Hepatocyte (in vitro differentiated cells): Measurements from ENCODE around the gene COP1.

ENCODE experiments used
- EZH2 ChIP-seq: fragments of 200-600 bp; sonication (generic); IDR thresholded peaks from 2 replicates; pipeline ENCODE4 v1.6.1; 2016; ENCODE audit warnings: antibody characterized with exemption, mild to moderate bottlenecking, borderline replicate concordance
- TF ChIP-seq, protein P1 (sequence below): fragments of 200-600 bp; sonication (generic); IDR thresholded peaks from 2 replicates; pipeline ENCODE4 v1.5.1; 2016; ENCODE audit warnings: antibody characterized with exemption, mild to moderate bottlenecking; ENCODE audit not compliant: poor library complexity

DNA sequence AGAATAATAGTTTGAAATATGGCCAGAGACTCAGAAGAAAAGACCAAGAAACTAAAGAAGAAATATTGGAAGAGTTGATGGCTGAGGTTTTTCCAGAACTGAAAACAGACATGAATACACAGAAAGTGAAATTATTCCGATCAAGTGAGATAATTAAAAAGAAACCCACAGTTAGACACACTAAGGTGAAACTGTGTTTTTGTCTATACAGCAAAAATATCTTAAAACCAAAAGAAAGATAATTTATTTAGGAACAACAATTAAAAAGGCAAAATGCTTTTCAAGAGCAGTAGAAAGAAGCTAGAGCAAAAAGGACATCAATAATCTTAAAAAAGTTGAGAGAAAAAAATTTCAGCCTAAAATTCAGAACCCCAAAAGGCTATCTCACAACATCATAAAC is 116.3 kb downstream of the COP1 start:
- TF ChIP-seq EZH2: no peak
- TF ChIP-seq, protein P1, sequence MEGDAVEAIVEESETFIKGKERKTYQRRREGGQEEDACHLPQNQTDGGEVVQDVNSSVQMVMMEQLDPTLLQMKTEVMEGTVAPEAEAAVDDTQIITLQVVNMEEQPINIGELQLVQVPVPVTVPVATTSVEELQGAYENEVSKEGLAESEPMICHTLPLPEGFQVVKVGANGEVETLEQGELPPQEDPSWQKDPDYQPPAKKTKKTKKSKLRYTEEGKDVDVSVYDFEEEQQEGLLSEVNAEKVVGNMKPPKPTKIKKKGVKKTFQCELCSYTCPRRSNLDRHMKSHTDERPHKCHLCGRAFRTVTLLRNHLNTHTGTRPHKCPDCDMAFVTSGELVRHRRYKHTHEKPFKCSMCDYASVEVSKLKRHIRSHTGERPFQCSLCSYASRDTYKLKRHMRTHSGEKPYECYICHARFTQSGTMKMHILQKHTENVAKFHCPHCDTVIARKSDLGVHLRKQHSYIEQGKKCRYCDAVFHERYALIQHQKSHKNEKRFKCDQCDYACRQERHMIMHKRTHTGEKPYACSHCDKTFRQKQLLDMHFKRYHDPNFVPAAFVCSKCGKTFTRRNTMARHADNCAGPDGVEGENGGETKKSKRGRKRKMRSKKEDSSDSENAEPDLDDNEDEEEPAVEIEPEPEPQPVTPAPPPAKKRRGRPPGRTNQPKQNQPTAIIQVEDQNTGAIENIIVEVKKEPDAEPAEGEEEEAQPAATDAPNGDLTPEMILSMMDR: no peak
